ENCODE measurements around the gene ABCC2.
"Not testable (repeated sequence)": the region's sequence is repeated elsewhere in the genome, so short reads cannot be mapped to it uniquely, and the experiment has no call there.

ABCC2 gene

DNA sequence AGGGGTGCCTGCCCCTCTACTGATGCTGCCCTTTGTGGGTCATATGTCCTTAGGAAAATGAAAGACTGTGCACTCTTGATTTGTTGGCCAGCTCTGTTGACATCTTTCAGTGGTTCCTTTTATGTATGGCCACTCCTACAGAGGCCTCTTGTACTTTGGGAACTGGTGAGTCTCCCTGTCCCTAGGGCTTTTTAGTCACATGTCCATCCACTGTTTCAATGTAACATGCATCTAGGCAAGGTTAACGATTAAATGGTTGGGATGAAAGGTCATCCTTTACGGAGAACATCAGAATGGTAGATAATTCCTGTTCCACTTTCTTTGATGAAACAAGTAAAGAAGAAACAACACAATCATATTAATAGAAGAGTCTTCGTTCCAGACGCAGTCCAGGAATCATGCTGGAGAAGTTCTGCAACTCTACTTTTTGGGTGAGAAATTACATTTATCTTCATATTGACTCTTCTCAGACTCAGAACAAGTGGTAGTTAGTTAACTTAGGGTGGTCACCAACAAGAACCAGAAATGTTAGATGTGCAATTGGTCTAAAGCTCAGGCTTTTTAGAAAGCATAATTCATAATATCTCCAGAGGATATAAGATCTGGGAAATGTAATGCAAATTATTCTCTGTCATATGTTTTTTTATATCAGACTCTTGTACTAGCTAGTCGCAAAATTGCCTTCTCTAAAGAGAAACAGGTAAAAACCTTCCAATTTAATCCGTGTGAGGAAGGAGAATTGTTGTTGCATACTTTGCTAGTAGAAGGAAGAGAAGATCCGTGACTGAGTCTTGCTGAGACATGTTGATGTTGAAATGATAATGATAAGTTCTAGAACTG is at the start of gene ABCC2:
TSS of gene ABCC2 (plus strand) at position 194 of the 840 bp plus-strand sequence. CDS start at position 399, 205 bp downstream.
- no peak for DNase-seq

DNA sequence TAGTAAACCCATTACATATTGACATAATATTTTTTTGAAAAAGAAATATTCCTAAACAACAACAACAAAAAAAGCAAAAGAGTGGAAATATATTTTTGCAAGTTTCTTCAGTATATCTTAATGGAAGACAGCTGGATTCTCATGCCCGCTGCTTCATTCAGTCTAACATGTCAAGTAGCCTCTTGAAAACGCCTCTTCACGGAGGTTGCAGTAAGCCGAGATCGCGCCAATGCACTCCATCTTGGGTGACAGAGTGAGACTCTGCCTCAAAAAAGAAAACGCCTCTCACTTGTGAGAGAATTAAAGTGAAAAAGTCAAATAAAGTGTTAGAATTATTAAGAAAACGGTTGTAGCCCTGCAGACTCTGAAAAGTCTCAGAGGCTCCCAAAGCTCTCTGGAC is 49.1 kb upstream of the ABCC2 start:
- DNase-seq, result no peak

DNA sequence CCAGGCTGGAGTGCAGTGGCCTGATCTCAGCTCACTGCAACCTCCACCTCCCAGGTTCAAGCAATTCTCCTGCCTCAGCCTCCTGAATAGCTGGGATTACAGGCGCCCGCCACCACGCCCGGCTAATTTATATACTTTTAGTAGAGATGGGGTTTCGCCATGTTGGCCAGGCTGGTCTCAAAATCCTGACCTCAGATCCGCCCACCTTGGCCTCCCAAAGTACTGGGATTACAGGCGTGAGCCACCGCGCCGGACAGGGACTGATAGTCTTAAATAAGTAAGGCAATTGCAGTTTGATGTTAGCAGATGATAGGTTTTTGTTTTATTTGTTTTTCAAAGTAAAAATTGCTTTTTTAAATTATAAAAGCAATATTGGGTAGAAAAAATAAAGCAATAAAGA is 48.3 kb upstream of the ABCC2 start:
- not testable (repeated sequence) for DNase-seq

DNA sequence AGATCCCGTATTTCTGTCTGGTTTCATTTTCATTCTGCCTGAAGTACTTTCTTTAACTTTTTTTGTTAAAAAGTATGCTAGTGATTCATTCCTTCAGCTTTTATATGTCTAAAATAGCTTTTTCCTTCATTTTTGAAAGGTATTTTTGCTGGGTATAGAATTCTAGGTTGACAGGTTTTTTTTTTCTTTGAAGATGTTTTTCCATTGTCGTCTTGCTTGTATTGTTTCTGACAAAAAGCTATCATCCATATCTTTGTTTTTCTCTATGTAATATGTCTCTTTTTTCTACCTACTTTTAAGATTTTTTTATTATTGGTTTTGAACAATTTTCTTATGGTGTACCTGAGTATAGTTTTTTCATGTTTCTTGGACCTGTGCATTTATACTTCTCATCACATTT is 42.2 kb upstream of the ABCC2 start:
- no peak for DNase-seq

DNA sequence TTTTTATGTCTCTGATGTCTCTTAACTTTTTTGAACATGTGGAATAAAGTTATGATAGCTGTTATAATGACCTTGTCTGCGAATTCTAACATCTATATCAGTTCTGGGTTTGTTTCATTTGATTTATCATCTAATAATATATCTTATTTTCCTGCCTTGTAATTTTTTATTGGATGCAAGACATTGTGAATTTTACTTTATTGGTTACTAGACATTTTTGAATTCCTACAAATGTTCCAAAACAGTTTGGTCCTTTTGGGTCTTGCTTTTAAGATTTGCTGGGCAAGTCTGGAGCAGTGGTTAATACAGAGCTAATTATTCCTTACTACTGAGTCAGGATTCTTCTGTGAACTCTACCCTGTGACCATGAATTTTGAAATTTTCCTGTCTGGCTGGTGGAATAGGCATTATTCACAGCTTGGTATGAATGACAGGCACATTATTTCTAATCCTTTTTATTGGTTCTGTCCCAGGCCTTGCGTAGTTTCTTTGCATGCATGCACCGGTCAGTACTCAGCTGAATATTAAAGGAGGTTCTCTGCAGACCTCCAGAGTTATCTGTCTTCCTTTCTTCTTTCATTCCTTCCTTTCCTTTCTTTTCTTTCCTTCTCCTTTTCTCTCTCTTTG is 41.4 kb upstream of the ABCC2 start:
- DNase-seq, result no peak

DNA sequence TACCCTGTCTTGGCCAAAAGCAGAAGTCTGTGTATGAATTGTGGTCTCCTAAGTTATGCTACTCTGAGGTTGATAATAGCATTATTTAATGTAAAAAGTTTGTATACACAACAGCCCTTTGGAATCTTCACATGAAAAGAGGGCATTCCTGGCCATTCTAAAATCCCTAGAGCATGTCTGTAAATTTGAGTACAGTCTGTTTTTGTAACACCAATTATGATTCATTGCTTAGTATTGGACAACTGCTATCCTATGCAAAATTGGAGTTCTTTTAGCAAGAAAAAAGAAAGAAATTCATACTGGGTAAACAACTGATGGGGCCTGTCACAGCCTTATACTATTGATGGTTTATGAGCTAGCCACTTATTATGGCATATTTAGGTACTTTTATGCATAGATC is 40.2 kb upstream of the ABCC2 start:
- DNase-seq, result no peak

DNA sequence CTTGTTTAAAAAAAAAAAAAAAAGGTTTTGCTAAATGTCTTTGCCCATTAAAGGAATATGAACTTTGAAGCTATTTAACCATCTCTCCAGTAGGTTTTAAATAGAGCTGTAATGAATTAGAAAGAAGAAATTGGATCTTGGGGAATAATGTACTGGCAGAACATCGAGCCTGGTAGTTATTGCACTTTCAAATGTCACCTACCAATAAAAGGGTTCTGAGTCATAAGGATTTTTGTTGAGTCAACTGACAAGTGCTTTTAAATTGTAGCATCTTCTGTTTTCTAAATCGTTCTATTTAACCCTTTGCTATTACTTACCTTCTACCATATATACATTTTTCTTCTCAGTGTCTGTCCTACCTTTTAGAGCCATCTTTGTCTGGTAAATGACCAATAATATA is 39.7 kb upstream of the ABCC2 start:
- DNase-seq, result no peak

DNA sequence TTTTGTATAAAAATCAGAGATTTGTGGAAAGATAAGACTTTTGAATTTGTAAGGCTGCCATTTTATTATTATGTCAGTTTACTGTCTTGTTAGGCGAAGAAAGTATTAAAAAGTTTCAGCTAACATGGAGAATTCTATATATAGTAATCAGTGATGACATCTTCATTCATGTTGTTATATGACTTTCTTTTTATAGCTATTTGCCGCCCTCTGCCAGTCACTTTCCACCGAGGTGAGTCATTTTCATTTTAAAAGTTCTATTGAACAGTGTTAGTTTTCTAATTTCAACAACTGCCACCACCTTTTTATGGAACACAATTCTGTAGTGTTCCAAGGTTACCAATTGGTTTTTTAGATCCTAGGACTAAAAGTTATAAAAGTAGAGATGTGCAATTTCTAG is 38.6 kb upstream of the ABCC2 start:
- no peak for DNase-seq

DNA sequence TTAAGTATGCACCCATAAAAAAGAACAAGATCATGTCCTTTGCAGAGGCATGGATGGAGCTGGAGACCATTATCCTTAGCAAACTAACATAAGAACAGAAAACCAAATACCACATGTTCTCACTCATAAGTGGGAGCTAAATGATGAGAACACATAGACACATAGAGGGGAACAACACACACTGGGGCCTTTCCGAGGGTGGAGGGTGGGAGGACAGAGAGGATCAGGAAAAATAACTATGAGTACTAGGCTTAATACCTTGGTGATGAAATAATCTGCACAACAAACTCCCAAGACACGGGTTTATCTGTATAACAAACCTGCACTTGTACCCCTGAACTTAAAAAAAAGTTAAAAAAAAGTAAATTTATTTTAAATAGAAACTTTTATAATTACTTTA is 36.3 kb upstream of the ABCC2 start:
- not testable (repeated sequence) for DNase-seq

DNA sequence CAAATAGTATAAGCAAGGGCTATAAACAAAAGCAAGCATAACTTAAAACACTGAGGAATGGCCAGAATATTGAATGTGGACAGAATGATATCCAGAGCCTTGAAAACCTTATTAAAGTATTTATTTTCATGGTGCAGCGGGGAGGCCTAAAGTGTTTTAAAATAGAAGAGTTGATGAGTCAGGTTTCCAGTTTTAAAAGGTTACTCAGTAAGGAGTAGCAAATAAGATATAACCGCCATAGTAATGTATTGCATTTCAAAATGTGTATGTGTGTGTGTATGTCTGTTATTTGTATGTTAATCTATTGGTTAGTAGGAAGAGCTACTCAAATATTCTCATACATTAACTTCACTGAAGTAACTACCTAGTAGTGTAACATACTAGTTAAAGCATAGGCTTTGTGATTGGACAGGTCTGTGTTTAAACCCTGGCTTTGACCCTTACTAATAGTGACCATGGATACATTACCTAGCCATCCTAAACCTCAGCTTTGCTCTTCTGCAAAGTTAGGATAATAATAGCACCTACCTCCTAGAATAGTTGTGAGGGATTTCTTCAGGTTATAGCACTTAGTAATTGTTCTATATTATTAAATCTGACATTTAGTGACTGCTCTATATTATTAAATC is 33.5 kb upstream of the ABCC2 start:
- DNase-seq, result no peak

DNA sequence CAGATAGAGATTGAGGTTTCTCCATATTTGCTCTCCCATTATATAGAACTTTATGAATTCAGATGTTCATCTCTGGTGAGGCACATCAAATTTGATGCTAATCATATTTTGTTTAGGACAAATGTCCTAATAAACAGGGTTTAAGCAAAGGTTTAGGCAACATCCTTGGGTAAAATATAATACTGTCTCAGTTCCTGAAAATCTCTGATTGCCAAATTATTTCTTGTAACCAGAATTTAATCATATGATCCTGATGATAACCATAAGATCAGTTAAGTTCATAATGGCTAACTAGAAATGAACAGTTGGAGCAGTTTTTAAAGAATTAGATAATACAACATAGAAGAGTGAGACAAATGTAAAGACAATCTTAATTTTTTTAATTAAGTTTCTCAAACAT is 31.8 kb upstream of the ABCC2 start:
- no peak for DNase-seq

DNA sequence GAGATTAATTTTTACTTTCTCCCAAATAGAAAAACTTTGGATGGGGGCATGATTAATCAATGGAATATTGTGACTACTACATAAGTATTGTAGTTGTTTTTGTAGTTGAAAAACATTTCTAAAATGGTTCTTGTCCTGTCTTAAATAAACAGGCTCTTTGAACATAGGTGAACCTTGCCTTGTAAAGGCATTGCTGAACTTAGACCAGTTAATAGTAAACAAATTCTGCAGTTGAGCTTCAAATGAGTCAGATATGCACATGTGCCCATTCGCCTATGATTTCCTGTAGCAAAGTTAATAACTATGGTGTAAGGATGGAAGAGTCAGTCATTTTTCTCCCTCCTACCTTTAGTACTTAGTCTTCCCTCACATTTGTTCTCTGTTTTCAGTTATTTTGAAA is 27.8 kb upstream of the ABCC2 start:
- no peak for DNase-seq

DNA sequence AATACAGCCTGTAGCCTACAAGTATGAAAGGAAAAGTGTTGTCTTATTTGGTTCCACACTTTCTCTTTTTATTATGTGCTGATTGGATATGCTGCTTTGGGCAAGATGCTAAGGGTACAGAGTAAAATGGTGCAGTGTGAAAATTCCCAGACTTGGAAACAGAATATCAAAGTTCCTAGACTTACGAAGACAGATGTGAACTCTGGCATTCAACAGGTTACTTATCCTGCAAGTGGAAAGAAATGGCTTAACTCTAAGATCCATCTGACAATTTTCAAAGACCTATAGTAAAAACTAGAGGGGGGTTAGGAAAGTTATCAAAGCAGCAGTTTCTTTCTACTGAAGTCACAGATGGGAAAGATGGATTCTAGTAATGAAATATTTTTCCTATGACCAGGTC is 26.3 kb upstream of the ABCC2 start:
- DNase-seq, result no peak

DNA sequence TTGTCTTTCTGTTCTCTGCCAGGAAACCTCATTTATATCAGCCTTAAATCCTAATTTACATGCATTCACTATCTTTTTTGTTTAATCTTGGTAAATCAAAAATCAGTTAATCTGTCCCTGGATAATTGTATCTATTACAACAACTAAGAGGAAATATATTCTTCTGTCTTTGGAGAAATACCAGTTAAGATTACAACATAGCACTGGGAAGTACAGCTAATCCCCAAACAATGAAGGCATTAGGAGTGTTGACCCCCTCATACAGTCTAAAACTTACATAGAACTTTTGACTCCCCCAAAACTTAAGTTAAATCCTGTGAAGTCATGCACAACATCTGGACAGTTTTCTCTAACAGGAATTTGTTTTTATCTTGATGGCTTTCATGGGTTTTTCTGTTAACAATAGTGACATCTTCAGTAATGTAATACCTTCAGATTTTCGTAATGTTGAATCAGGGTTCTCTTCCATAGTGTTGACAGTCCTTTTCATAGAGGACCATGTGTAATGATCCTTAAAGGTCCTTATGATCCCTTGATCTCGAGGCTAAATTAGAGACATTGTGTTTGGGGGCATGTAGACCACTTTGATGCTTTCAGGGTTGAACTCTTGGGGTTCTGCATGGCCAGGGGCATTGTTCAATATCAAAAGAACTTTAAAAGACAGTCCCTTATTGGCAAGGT is 24.1 kb upstream of the ABCC2 start:
- DNase-seq, result no peak

DNA sequence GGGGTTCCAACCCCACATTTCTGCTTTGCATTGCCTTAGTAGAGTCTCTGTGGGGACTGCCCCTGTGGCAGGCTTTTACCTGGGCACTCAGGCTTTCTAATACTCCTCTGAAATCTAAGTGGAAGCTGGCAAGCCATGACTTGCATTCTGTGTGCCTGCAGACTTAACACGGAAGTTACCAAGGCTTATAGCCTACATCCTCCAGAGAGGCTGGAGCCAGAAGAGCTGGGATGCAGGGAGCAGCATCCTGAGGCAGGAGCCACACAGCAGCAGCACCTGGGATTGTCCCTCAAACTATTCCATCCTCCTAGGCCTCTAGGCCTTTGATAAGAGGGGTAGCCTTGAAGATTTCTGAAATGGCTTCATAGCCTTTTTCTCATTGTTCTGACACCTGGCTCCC is 22.1 kb upstream of the ABCC2 start:
- DNase-seq, result no peak

DNA sequence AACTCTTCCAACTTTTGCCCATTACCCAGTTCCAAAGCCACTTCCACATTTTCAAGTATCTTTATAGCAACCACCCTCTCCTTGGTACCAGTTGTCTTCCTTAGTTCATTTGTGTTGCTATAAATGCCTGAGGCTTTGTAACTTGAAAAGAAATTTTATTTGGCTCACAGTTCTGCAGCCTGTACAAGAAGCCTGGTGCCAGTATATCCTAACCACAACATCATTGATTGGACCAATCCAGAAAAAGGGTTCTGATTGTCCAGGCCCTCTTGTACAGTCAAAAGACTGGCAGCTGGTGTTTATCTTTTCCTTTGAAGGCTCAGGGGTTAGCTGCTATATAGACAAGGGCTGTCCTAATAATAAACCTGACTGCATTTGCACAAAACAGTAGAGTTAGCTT is 21.1 kb upstream of the ABCC2 start:
- no peak for DNase-seq

DNA sequence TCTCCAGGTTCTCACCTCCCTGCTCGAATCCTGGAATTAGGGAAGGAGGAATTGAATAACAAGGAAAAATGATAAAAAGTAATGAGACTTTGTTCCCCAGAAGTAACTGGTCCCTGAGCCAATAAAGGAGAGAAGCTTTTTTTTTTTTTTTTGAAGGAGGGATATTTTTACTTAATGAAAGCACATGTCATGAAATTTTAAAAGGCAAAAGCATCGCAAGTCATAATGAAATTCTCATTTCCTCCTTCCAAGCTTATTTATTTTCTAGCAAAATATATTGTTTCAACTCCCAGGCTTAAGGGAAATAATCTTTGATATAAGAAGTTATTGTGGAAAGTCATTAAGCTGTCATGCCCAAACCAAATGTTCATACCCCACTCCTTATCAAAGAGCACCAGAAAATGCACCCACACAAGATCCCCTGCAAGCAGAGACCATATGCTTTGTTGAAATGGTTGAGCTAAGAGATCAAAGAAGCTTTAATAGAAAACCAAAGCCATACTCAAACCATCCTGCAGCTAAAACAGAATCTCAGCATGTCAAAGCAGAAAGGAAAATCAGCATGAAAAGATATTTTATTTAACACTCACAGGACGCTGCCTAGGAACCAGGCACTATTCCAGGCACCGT is 16.7 kb upstream of the ABCC2 start:
- DNase-seq, result no peak

DNA sequence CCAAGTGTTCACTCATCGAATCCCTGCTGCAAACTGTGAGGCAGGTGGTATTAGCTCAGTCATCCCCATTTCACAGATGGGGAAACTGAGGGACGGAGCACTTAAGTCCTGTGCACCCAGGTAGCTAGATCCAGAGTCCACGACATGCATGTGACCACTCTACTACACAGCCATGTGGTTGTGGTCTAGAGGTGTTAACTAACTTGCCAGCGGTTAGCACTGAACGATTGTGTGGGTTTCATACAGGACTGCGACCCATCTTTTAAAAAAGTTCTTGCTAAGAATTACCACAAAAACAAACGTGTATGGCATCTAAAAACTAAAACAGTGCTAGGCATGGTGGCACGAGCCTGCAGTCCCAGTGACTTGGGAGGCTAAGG is 16.1 kb upstream of the ABCC2 start:
- DNase-seq, result no peak

DNA sequence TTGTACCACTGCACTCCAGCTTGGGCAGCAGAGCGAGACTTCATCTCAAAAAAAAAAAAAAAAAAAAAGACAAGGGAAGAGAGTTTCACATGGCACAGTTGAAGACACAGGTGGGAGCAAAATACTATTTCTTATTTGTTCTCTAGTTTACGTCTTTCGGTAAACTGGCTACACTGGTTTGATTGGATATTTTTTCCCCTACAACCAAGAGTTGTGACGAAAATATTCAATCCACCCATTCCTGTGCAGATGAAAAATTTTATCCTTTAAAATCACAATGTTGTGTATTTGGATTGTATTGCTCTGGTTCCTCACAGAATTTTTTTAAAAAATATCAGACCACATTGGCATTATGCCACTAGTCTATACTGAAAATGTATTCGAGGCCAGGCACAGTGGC is 14.5 kb upstream of the ABCC2 start:
- DNase-seq, result no peak

DNA sequence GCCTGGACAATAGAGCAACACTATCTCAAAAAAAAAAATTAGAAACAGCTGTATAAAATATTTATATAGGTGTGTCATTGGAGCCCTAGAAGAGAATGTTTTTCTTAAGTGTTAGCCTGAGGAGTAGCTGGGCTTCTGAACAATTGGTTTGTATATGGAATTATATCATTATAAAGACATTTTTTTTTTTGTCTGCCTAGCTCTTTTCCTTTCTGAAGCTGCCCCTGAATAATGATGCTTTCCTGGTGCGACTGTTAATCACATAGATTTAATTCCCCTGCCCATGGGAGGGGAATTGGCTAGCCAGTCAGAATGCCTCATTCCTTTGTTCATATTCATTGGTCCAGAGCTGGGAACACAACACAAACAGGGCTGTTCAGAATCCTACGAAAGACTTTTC is 13.9 kb upstream of the ABCC2 start:
- DNase-seq, result no peak

DNA sequence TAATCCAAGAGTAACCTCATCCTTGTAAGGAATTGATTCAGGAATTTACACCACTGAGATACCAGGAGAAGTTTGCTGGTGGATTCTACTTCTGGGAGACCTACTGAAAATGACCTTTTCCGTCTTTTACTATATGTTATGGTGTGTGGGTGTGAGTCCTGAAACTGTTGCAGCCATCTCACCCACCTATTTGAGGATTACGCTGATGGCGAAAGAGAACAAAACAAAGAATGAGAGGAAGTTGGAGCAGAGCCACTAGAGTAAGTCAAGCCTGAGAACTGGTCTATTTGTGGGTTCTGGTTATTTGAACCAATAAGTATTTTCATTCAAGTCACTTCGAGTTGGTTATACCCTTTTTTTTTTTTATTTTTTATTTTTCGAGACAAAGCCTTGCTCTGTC is 12.7 kb upstream of the ABCC2 start:
- no peak for DNase-seq

DNA sequence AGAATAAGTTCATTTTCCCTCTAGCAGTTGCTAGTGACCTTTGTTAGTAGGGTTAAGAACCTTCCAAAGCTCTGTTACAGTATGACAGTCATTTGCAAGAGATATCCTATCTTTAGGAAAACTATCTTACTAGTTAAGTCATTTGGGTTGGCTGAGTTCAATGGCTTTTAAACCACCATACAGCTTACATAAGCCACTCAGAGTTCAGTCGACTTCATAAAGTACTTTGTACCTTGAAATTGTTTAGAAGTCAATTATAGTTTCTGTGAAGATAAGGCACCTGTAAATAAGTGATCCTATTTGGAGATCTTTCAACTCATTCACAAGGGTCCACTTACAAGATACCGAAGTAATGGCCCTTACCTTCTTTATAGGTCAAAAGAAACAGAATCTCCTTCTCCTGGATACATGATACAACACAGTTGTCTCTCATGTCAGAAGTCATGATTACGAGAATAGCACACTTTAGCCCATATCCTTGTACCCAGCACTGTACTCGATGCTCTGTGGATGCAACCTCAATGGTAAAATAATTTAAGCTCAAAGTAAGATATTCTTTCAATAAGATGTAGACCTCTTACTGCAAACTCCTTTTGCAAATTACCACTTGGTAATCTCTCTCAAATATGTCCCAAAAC is 11.9 kb upstream of the ABCC2 start:
- no peak for DNase-seq

DNA sequence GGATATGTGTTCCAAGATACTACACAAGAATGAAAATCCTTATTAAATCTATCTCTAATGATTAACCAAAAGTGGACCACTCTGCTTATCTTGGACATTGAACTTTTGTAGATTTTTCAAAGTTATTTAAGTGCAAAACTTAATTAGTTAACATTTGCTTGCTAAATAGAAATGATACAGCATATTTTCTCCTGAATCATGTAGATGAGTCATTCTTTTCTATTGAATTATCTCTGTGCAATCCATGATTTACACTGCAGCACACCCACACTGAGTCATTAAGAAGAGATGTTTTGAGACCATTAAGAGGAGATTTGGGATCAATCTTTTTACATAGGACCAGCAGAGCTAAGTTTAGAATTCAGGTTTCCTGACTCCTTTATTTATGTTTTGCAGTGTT is 6.6 kb upstream of the ABCC2 start:
- no peak for DNase-seq
